ENCODE measurements around the gene TMEM151B. TPM values are rescaled to one million over a fixed set of nuclear protein-coding genes. Genes with fewer than 3 reads are reported as not detected.

Gene TMEM151B
- total and polyA plus RNA-seq, 2 of the 4 experiments (the other 2 are of a cell fraction): not detected

GRCh38 chr6:44315951-44316350 lies 45.7 kb downstream of the TMEM151B start:
- Histone ChIP-seq H4K5ac (ENCODE audit: low read depth, low read length) (no peak overlapping the region), H3K14ac (replicated peaks; ENCODE audit: low read depth, low read length) (no peak overlapping the region), H3K9me3 (ENCODE audit: control insufficient read depth, insufficient read depth, low read length) (no peaks in the 10 kb centered on the region), H2AFZ (replicated peaks; ENCODE audit: low read length, poor library complexity) (no peak overlapping the region), H2AK5ac (ENCODE audit: low read depth, low read length) (no peak overlapping the region), H4K20me1 (ENCODE audit: insufficient read depth, low read length) (no peaks in the 10 kb centered on the region), H3K4ac (ENCODE audit: low read depth, low read length) (no peak overlapping the region), H2BK5ac (ENCODE audit: low read depth, low read length, poor library complexity, severe bottlenecking) (no peak overlapping the region), H3K79me1 (ENCODE audit: low read depth in 1 of 2, low read length in 2 of 2) (peaks cover 16 to 21% of the 10 kb centered on the region in 2 experiments), H3K4me1 (ENCODE audit: control insufficient read depth, insufficient read depth, low read length) (peaks cover 5% of the 10 kb centered on the region), H3K27ac (ENCODE audit: insufficient read depth, low read length) (no peak overlapping the region), H3K56ac (ENCODE audit: extremely low read depth, insufficient read depth, low read length) (no peak overlapping the region), H3K36me3 (ENCODE audit: control insufficient read depth, insufficient read depth, low read length) (peaks cover 5% of the 10 kb centered on the region), H3K23ac (ENCODE audit: low read depth, low read length) (no peak overlapping the region), H4K8ac (ENCODE audit: low read depth in 2 of 2, low read length in 2 of 2) (no peak overlapping the region), H3K9ac (ENCODE audit: low read depth, low read length) (no peak overlapping the region), H2AK9ac (replicated peaks; ENCODE audit: low read depth, low read length, poor library complexity) (no peak overlapping the region), H3K27me3 (ENCODE audit: control insufficient read depth, insufficient read depth, low read length) (peaks cover 27% of the 10 kb centered on the region), H2BK120ac (ENCODE audit: low read depth, low read length) (no peak overlapping the region), H4K91ac (ENCODE audit: insufficient read depth, low read depth, low read length) (no peak overlapping the region), H2BK15ac (ENCODE audit: low read depth, low read length) (no peak overlapping the region), H3K18ac (ENCODE audit: low read depth, low read length) (no peak overlapping the region), H3K4me3 (ENCODE audit: insufficient read depth, low read depth, low read length) (no peak overlapping the region), H2BK20ac (ENCODE audit: low read depth, low read length) (no peak overlapping the region), H3K4me2 (ENCODE audit: low read depth, low read length) (no peak overlapping the region), H3K9me1 (ENCODE audit: insufficient read depth, low read length) (peaks cover 7% of the 10 kb centered on the region)
- WGBS, 2 experiments (ENCODE audit: extremely low coverage in 2 of 2, insufficient read length in 1 of 2): no CpG with 5 or more reads among the region's 5 CpGs
- ATAC-seq (ENCODE audit: low read depth): no peak
- TF ChIP-seq CEBPB (IDR thresholded peaks at IDR 0.05; ENCODE audit: low read depth, low read length) (no peak), FOS (IDR thresholded peaks at IDR 0.05; ENCODE audit: low read depth, low read length) (no peak), BHLHE40 (IDR thresholded peaks at IDR 0.05; ENCODE audit: low read depth, low read length) (no peak), MXI1 (IDR thresholded peaks at IDR 0.05; ENCODE audit: borderline replicate concordance, low read depth, low read length) (no peak), NFE2L2 (IDR thresholded peaks at IDR 0.05; ENCODE audit: low read depth, low read length) (no peak), MAZ (IDR thresholded peaks at IDR 0.05; ENCODE audit: borderline replicate concordance, low read depth, low read length) (no peak), POLR2A (IDR thresholded peaks at IDR 0.05; ENCODE audit: low read depth, low read length) (no peak), CTCF (conservative IDR thresholded peaks at IDR 0.05; ENCODE audit: low read depth, low read length) (no peak), MAFK (IDR thresholded peaks at IDR 0.05; ENCODE audit: low read depth, low read length) (no peak), RCOR1 (IDR thresholded peaks at IDR 0.05; ENCODE audit: insufficient replicate concordance, low read length) (no peak), SMC3 (IDR thresholded peaks at IDR 0.05; ENCODE audit: low read depth, low read length) (no peak), CHD1 (IDR thresholded peaks at IDR 0.05; ENCODE audit: low read depth, low read length) (no peak), RAD21 (IDR thresholded peaks at IDR 0.05; ENCODE audit: low read length) (no peak), RFX5 (IDR thresholded peaks at IDR 0.05; ENCODE audit: low read depth, low read length) (no peak), ELK1 (IDR thresholded peaks at IDR 0.05; ENCODE audit: borderline replicate concordance, low read depth, low read length) (no peak)
- TF ChIP-seq, protein P1, sequence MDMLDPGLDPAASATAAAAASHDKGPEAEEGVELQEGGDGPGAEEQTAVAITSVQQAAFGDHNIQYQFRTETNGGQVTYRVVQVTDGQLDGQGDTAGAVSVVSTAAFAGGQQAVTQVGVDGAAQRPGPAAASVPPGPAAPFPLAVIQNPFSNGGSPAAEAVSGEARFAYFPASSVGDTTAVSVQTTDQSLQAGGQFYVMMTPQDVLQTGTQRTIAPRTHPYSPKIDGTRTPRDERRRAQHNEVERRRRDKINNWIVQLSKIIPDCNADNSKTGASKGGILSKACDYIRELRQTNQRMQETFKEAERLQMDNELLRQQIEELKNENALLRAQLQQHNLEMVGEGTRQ (IDR thresholded peaks at IDR 0.05; ENCODE audit: low read depth, low read length): no peak
- intact Hi-C loops (cut with micrococcal nuclease) (no loop called here), in situ Hi-C loops (cut with MboI; ENCODE audit: low sequenced_read_pairs) (no loop called here), dilution Hi-C loops (cut with HindIII; ENCODE audit: low sequenced_read_pairs, unreplicated experiment) (no loop called here)
- no TSS peak for BruUV-seq (replicated peaks)
- DNase-seq: no peak
- ChIA-PET CTCF (no interaction called here), POLR2A (ENCODE audit: unreplicated experiment) (no interaction called here)
